Choroid plexus epithelial cell (primary cell): ENCODE data around the gene RRP36.
A peak's percentile ranks its signal among the peaks of the same experiment; 100 is the strongest.

Source experiments
- DNase-seq: peaks from one replicate; pipeline ENCODE4 v3.0.0-alpha.2; 2010; ENCODE audit warnings: low read depth
- H3K4me3 ChIP-seq: 2 replicates; pipeline ENCODE4 v1.5.1; 2011; ENCODE audit warnings: low read depth, mild to moderate bottlenecking, control low read depth, low read length, moderate library complexity
- CTCF ChIP-seq: conservative IDR thresholded peaks from 2 replicates; pipeline ENCODE4 v1.5.1; 2011; ENCODE audit warnings: low read depth, mild to moderate bottlenecking, control low read depth, inconsistent platforms, low read length, moderate library complexity

RRP36 gene

GRCh38 chr6:43077981-43078511, 56.6 kb downstream of the RRP36 start:
- no peak for TF ChIP-seq CTCF
- peak overlapping the region; percentile 94 for H3K4me3 ChIP-seq
- peak; percentile 68 for DNase-seq

GRCh38 chr6:43078691-43079090, 57.3 kb downstream of the RRP36 start:
- no peak for TF ChIP-seq CTCF
- peak overlapping the region; percentile 94 for H3K4me3 ChIP-seq

More at GRCh38 chr6:43078691-43079090, 57.3 kb downstream of the RRP36 start:
- DNase-seq: peak; percentile 84
